Occipital lobe (tissue), 2 donors: ENCODE measurements around the gene TLE3. TPM values are rescaled to one million over a fixed set of nuclear protein-coding genes. Genes with fewer than 3 reads are reported as not detected.

Experiments used
- DNase-seq: peaks from one replicate; lab custom pipeline; 2025; lab: John Stamatoyannopoulos, UW
- total RNA-seq: library from RNA; depleted of rRNA; stranded (reverse); fragments of >200 nt; gene quantifications from one replicate; pipeline ENCODE4 v1.2.3, GENCODE V29; 2014

Gene TLE3
- total RNA-seq, 1 donor from 2014 or later = 79.4 TPM

DNA sequence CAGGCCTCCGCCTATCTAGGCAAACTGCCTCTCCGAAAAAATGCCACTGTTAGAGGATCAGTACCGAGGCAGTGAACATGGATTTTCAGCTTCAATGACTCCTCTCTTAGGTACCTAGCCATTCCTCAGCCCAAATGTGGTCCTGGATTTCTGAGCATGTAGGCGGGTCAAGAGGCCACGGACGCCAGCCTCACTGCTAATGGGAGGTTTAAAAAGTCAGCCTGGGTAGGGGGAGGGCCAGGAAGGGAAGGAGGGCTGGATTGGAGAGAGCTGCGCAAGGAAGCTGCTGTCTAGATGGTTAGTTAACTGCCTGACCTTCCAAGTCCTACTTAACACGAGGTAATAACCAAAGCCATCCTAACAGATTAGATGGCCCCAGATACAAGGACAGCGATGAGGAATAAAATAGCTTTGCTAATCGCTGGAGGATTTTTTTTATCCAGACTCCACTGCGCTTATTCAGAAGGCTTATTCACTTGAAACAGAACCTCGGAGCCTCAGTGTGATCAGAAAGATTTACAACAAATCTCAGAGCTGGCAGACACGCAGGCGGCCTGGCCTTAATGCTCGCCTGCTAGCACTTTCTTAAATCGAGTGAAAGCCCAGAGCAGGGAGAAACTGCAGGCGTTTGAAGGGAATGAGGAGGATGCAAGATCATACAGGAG lies 34.3 kb downstream of the TLE3 start:
- no peak for DNase-seq

DNA sequence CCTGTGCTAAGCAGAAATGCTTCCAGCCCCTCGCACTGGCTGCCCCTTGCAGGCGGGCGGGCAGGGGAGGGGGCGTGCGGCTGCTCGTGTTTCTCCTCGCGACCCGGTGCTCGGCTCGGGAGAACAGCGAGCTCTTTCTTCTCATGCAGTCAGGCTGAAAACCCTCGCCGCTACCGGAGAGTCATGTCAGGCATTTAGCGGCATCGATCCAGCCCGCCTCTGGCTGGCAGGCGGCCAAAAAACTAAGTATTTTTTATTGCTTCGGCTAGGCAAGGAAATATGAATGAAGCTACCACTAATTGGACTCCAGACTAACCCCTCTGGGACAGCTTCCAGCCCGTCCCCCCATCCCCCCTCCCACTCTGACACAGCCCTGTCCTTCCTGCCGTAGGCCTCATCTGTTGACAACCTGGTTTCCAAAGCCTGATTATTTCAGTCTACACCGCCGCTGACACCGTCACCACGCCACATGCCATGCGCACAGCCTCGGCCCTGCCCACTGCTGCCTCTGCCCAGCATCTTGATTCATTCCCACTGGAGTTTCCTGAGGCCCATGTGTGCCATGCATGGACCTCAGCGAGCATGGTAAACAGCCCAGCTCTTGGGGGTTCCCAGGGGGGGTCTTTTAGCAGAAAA lies 35.3 kb downstream of the TLE3 start:
- peak; percentile 67 for DNase-seq

DNA sequence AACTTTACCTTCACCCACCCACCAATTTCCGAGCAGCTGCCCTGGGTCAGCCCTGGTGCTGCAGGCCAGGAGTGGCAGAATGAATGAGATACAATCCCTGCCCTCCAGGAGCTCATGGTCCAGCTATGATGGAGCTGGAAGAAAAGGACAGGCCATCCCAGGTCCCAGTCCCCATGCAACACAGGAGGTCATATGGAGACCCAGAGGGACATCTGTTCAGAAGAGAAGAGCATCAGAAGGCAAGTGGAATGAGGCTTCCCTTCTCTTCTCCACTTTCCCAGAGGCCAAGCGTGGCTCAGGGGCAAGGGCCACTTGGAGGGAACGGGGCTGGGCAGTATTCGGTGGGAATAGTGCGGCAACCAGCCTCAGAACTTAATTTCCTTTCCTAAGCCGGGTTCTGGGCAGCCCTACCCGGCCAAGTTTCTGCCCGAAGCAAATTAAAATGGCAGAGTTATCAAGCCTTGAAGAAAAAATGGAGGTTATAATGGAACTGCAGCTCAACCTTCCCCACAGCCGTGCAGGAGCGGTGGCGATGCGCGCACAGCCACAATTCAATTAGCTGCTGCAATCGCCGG lies 35.9 kb downstream of the TLE3 start:
- no peak for DNase-seq

DNA sequence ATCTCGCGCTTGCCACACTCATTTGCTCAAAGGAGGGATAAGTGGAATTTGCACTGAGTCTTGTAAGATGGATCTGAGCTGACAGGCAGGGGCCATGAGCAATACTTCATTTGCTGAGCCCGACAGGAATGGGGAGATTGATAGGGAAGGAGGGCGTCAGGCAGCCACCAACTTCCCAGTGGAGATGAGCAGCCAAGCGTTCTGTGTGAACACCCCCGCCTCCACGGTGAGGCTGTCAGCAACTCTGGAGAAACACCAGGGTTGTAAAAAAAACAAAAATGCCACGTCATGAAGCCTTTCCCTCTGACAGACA lies 36.8 kb downstream of the TLE3 start:
- DNase-seq = peak; percentile 36

DNA sequence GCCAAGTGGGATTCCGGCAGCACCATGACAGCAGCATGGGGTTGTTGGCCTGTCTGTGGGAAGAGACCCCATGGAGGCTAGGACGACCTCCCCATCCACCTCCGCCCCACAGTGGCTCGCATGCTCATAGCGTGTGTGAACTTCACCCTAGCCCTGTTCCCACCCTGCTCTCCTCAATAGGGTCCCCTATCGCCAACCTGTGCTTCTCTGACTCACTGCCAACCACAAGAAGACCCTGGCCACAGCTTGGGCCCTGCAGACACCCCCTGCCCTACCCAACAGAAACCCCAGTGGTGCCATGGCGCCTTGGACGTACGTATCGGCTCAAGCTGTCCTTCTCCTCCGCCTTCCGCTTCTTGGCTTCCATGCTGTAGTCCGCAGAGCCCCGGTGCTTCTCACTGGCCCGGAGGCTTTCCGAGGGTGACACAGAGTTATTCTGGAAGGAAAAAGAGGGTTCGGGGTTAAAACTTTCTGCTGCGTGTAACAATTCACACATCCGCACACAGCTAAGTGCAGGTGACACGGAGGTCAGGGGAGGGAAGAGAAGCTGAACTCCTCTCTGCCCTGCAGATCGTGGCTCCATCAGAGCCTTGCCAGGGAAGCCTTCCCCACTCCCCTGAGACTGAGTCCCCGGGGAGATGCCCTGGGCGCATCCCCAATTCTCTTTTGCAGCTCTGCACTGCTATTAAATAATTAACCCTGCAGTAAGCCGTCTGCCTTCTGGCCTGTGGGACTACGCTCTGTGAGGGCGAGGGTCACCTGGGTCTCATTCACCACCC lies 37.3 kb downstream of the TLE3 start:
- DNase-seq = no peak

DNA sequence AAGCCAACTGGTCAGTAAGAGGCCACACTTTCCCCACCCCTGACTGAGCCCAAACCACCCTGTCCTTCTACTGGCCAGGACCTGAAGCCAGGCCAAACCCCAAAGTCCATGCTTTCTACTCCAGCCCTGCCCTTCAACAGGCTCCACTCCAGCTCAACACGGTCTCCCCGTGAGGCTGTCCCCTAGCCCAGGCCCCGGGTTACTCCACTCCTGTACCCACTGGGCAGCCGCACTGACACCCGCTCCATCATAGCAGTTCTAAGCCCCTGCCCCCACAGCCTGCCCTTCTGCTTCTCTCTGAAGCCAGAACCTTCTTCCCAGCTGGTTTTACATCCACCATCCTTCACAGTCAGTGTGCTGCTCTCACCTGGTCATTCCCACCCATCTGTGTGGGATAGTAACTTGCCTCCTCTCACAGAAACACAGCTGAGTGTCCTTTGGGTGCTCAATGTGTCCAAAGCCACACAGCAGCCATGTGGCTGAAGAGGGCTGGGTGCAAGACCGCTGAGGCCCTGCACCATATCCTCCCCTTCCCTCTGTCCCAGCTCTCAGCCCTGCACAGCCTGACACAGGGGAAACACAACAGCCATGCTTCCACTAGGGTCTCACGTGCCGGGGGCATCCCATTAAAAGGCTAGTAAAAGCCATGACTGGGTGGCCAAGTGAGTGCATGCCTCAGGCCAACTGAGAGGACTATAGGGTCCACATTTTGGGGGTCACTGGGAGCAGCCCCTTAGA lies 38.1 kb downstream of the TLE3 start:
- no peak for DNase-seq

DNA sequence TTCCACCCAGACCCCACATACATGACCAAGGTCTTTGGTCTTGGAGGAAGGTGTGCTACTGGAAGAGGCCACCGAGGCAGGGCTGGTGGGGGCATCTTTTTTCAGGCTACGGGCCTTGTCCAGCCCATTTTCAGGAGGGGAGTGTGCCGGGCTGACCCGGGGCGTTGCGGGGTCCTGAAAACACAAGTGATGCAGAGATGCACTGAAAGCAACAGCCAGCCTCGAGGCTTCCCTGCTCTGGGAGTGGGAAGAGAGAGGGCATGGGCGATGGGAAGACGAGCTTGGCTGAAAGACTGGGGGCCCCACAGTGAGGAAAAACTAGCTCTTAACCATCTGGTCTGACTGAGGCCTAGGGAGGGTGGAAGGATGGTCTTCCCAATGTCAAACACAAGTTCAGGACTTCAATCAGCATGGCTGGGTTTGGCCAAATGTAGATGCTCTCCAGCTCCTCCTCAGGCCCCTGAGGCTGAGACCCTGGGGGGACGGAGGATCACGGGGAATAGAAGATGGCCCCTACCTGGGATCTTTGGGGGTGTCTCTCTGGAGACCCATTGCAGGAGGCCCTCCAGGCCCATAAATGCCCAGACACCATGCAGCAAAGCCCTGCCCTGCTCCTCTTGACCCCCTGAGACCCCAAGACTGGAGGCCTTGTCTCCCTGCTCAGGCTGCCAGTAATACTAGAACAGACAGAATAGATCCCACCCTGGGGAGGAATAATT lies 38.9 kb downstream of the TLE3 start:
- DNase-seq = no peak

DNA sequence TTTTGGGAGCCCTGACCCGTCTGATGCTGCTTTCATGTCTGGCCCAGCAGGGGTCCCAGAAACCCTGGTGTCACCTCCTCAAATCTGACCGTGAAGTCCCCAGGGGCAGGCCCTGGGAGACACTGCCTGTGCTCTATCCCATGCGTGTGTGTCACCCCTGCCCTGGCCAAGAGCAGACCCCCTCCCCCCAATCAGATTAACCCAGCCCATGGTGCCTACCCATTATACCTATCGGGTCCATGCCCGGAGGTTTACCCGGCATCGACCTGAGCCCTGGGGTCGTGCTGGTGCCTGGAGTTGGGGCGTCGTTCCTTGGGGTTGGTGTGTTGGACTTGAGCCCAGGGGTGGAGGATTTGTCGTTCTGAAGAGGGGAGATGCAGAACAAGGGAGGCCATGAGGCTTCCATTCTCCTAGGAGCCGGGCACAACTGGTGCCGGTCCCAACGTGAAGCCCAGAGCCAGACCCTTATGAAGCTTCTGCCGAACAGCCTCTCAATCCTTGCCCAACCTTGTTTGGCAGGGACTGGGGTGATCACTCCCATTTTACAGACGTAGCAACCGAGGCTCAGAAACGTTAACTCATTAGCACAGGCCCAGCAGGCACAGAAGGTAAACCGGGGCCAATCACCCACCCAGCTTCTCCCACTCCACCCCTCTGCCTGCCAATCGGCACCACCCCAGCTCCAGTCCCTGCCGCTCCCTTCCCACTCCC lies 39.6 kb downstream of the TLE3 start:
- no peak for DNase-seq

DNA sequence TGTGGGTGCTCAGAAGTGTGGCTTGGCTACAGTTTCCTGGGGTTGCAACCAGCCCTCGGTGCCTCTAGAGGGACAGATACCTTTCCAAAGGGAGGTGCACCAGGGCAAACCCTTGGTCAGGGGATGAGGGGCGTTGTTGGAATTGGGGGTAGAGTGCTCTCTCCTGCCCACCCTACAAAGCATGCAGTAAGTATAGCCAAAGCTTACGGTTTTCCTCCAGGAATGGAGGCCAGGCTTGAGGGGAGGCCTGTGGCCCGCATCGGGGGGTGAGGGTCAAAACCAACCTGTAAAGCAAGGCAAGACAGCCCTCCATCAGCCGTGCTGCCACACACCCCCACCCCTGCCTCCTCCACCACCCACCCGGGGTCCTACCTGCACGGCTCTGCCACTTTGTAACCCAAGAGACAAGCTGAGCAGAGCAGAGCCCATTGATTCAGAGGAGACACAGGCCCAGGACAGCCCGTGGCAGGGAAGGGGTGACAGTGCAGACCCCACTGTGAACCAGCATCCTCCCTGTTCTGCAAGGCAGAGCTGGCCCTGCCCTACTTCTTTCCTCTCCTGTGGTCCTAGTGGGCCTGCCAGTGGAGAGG lies 41.5 kb downstream of the TLE3 start:
- no peak for DNase-seq

DNA sequence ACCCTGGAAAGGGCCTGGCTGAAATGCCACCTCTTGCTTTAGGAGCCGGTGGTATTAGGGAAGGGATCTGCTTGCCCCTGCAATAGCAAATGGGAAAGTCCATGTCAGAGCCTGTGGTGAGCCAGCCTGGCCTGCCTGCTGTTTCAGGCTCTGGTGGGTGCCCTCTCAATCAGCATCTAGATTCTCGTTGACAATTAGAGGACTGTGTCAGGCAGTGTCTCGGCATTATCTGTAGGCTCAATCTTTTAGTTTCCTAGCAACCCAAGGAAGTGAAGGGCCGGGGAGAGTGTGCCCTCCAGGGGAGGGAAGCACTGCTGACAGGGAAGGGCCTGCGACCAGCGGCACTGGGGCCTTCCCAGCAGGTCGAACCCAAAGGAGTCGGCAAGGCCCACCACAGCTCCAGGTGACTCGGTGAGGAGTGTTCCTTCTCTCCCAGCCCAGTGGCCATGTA lies 42.1 kb downstream of the TLE3 start:
- no peak for DNase-seq

DNA sequence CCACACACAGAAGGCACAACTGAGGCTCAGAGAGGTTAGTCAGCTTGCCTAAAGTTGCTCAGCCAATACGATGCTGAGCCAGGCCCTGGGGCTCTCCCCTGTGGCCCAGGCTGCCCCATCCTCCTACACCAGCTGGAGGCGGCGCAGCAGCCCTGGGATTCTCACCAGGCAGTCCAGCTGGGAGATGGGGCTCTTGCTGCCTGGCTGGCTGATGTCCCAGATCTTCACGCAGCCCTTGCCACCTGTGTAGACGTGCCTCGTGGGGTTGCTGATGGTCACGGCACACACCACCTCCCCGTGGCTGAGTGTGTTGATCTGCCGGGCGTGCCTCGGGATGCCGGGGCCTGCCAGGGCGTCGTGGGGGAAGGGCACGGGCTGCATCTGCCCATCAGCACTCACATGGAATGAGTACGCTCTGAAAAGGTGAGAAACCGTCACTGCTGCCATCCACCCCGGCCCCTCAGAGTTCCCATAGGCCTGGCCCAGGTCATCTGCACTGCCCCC lies 42.8 kb downstream of the TLE3 start:
- DNase-seq = no peak

DNA sequence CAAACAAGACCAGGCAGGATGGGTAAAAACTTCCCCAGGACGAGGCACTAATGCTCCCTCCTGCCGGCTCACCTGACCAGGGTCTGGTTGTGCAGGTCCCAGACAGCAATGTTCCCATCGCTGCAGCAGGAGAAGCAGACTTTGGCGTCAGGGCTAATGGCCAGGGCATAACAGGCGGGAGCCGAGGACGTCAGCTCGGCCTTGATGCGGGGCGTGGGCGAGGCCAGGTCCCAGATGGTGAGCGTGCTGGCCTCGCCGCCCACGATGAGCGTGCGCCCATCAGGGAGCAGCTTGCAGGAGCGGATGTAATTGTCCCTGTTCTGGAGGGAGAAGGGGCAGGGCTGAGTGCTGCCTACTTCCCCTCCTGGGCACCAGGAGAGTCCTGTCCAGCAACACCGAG lies 43.4 kb downstream of the TLE3 start:
- no peak for DNase-seq

DNA sequence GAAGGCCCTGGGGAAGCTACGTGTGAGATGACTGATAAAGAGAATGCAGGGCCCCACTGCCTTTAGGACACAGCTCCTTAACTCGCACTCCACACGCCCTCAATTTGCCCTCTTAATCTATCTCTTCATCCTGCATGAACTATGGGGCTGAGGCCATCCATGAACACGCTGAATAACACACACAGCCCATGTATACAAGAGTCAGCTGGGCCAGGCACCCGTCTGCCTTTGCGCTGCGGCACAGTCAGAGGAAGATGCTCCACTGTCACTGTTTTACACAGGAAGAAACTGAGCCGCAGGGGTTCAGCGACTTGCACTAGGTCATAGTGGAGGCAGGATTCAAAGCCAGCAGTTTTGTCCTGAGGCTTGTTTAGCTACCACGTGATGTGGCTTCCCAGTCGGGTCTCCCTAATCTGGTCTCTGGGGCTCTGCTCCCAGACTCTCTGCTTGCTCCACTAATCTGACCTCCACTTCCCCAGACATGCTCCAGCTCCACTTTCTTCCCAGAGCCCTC lies 43.9 kb downstream of the TLE3 start:
- DNase-seq = no peak

DNA sequence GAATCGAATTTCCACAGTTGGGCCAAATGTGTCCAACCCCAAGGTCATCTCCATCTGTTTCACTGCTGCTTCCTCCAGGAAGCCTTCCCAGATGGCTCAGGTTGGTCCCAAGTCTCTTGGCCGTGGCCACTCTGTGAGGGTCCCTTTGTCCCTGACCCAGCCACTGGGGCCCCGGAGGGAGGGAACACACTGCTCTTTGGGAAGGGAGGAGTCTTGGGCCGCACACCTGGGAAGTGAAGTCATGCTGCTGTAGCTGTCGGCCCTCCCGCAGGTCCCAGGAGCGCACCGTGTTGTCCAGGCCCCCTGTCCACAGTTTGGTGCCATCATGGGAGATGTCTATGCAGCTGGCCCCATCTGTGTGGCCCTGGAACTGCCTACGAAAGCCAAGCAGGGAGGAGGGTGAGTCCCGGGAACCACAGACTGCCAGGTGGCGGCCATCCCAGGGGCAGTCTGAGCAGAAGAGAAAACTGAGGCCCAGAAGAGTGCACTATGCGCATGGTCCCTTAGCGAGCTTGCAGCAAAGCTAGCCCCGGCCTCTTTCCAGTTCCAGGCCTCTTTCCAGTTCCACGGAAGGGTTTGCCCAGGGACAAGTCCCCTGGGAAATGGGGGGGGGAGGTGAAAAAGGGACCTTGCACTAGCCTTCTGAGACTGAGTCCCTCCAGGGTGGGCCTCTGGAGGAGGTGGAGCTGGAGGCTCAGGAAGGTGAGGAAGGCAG lies 44.6 kb downstream of the TLE3 start:
- no peak for DNase-seq

DNA sequence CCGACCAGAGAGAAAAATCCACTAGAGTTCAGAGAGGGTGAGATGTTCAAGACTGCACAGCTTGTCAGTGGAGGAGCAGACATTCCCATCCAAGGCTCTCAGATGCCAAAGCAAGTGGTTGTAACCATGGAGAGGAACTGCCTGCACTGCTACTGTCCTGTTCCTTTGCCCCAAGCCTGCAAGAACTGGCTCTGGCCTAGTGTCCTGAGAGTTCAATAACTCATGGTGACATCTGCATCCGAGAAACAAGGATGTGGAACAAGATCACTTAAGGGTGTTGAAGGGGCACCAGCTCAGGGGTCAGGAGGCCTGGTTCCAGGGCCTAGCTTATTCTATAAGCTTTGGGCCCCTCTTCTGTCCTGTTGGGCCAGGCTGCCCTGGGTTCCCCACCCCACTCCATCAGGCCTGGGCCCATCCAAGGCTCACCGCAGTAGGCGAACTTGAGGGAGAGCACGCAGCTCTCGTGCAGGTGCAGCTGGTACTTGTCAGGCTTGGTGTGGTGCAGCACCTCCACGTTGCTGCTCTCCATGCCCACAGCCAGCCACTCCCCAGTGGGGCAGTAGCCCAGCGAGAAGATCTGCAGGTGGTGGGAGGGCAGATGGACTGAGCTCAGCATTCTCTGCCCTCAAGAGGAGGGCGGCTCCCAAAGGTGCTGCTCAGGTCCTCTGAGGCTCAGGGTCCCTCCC lies 45.6 kb downstream of the TLE3 start:
- no peak for DNase-seq

DNA sequence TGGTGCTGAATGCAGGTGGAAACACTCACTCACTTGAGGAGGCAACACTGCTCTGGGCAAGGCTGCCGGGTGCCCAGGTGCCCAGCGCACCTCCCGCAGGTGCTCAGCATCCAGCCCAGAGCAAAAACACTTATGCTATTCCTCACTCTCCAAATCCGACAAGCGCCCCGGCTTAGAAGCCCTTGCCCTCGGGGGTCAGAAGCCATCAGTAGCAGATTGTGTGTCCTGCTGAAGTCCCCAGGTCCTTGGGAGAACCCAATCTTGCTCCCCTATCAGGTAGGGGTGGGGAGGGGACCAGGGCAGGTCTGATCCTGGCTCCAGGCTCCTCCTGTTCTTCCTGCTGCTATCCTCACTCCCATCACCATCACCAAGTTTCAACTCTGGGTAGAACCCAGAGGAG lies 46.7 kb downstream of the TLE3 start:
- no peak for DNase-seq

DNA sequence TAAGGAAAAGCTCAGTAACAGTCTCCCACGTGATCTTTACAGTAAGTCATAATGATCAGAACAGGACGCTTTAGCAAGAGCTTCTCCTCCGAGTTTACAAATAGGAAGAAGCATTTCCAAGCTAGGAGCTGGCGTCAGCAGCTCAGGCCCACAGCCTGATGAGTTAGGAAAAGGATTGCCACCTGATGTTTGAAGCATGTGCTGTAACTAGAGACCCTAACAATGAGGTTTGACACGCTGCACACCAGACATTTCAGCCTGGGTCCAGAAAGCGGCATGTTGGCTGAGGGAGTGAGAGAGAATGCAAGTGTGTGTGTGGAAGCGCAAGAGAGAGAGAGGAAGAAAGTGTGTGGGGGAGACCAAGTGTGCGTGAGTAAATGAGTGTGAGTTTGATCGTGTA lies 47.3 kb downstream of the TLE3 start:
- no peak for DNase-seq

DNA sequence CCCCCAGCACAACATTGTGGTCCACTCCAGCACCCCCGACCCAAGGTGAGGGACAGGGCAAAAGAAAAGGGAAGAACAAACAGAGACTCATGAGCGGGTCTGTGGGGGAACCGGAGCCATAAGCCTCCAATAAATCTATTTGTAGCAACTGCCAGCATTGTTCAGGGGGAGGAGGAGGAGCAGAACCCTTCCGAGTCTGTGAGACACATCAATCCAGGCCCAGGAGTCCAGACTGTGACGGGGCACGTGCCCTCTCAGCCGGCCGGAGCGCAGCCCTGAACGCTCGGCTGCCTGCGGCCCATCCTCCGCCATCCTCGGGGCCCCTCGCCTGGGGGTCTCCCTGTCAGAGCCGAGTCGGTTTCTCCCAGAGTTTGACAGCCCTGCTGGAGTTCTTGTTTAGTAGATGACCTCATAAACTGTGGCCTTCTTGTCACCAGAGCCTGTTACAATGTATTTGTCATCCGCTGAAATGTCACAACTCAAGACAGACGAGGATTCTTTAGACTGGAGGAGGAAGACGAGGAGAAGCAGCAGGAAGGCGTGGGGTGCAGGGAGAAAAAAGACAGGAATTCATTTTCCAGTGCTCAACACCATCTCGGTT lies 47.9 kb downstream of the TLE3 start:
- no peak for DNase-seq
